Sigmoid colon (tissue), 4 donors: ENCODE measurements around the gene CPLX4.

Experiments
- EP300 ChIP-seq, 4 donors: sonication (generic); formaldehyde crosslinking; IDR thresholded peaks; one replicate each; pipeline ENCODE4 v1.6.1; 2017; ENCODE audit warnings: antibody characterized with exemption in 4 of 4
- POLR2A ChIP-seq, 2 donors: fragments of 450-650 bp; IDR thresholded peaks; one replicate each; pipeline ENCODE4 v1.6.1; 2016; ENCODE audit warnings: antibody characterized with exemption in 2 of 2, mild to moderate bottlenecking in 2 of 2, moderate library complexity in 2 of 2
- POLR2AphosphoS5 ChIP-seq, 4 donors: sonication (generic); formaldehyde crosslinking; IDR thresholded peaks; one replicate each; pipeline ENCODE4 v1.6.1; 2017; ENCODE audit warnings: antibody characterized with exemption in 4 of 4
- TF ChIP-seq, protein P1 (sequence below), 4 experiments: fragments of 450-650 bp in 3 of 4; fragments of 200-600 bp in 1 of 4; IDR thresholded peaks; one replicate each; pipeline ENCODE4 v1.5.1; 2016 to 2019; ENCODE audit warnings: antibody characterized with exemption in 4 of 4, mild to moderate bottlenecking in 3 of 4, moderate library complexity in 2 of 4

DNA sequence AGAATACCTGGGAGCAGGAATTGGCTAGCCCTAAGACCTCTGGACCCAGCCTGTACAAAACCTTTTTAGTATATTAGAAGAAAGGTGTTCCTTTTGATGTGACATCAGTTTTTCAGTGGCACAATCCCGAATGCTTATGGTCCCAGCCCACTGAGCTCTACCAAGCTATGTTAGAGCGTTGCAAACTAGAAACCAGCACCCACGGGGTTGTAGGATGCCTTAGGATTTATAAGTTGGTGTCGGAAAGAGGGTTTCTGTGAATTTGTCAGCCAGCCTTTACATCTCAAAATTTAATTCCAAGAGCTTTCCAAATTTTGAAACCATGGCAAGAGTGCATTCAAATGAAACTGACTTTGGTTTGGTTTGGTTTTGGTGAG is 41.1 kb upstream of the CPLX4 start:
- TF ChIP-seq, protein P1, sequence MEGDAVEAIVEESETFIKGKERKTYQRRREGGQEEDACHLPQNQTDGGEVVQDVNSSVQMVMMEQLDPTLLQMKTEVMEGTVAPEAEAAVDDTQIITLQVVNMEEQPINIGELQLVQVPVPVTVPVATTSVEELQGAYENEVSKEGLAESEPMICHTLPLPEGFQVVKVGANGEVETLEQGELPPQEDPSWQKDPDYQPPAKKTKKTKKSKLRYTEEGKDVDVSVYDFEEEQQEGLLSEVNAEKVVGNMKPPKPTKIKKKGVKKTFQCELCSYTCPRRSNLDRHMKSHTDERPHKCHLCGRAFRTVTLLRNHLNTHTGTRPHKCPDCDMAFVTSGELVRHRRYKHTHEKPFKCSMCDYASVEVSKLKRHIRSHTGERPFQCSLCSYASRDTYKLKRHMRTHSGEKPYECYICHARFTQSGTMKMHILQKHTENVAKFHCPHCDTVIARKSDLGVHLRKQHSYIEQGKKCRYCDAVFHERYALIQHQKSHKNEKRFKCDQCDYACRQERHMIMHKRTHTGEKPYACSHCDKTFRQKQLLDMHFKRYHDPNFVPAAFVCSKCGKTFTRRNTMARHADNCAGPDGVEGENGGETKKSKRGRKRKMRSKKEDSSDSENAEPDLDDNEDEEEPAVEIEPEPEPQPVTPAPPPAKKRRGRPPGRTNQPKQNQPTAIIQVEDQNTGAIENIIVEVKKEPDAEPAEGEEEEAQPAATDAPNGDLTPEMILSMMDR (IDR thresholded peaks at IDR 0.05) = no peak
- TF ChIP-seq POLR2A (IDR thresholded peaks at IDR 0.05) = no peak
- no peak for TF ChIP-seq EP300 (IDR thresholded peaks at IDR 0.05)
- no peak for TF ChIP-seq POLR2AphosphoS5 (IDR thresholded peaks at IDR 0.05)
